Stomach (tissue), 9 donors: ENCODE data around the gene ADAMTS10. TPM values are rescaled to one million over a fixed set of nuclear protein-coding genes. Genes with fewer than 3 reads are reported as not detected.
"Not testable (repeated sequence)": the region's sequence is repeated elsewhere in the genome, so short reads cannot be mapped to it uniquely, and the experiment has no call there.

Source experiments
- DNase-seq, 2 donors: peaks; one replicate each; pipeline versions ENCODE4 v3.0.0 to v3.0.0-alpha.2; 2013 to 2019
- H3K27ac ChIP-seq, 5 donors: fragments of 200-600 bp in 4 of 5; sonication (generic) in 4 of 5; one replicate each; pipeline ENCODE4 v1.5.1; 2013 to 2019; ENCODE audit warnings: mild to moderate bottlenecking in 1 of 5, moderate library complexity in 1 of 5
- H3K27me3 ChIP-seq, 3 donors: fragments of 200-600 bp; sonication (generic); one replicate each; pipeline ENCODE4 v1.5.1; 2017 to 2019; ENCODE audit warnings: mixed run types in 1 of 3
- H3K36me3 ChIP-seq, 4 donors: fragments of 200-600 bp; sonication (generic); 1 replicate in 3 of 4; 2 replicates in 1 of 4; pipeline ENCODE4 v1.5.1; 2016 to 2019
- H3K4me1 ChIP-seq, 4 donors: fragments of 200-600 bp; sonication (generic); one replicate each; pipeline ENCODE4 v1.5.1; 2016 to 2019
- H3K4me3 ChIP-seq, 4 donors: fragments of 200-600 bp; sonication (generic) in 3 of 4; one replicate each; pipeline ENCODE4 v1.5.1; 2016 to 2019; ENCODE audit warnings: mild to moderate bottlenecking in 1 of 4
- H3K9me3 ChIP-seq, 4 donors: fragments of 200-600 bp; sonication (generic); one replicate each; pipeline ENCODE4 v1.5.1; 2016 to 2019
- EP300 ChIP-seq: sonication (generic); formaldehyde crosslinking; IDR thresholded peaks from one replicate; pipeline ENCODE4 v1.6.1; 2017; ENCODE audit warnings: antibody characterized with exemption
- POLR2A ChIP-seq, 4 donors: fragments of 450-650 bp; IDR thresholded peaks; one replicate each; pipeline ENCODE4 v1.6.1; 2016; ENCODE audit warnings: antibody characterized with exemption in 4 of 4, control low read depth in 2 of 4, mild to moderate bottlenecking in 1 of 4, moderate library complexity in 1 of 4
- POLR2AphosphoS5 ChIP-seq, 3 donors: sonication (generic); formaldehyde crosslinking; IDR thresholded peaks; one replicate each; pipeline ENCODE4 v1.6.1; 2016; ENCODE audit warnings: antibody characterized with exemption in 3 of 3
- WGBS, 5 donors: extraction: QIAGEN DNeasy Blood & Tissue Kit in 3 of 5; methylation state at CpG; one replicate each; pipeline versions ENCODE4 v1.1.5 to v1.1.7; 2013 to 2018; 5-methylcytosine and 5-hydroxymethylcytosine counted together
- intact Hi-C: fragments of 100-400 bp; cut with DNase I; formaldehyde crosslinking; loops from one replicate; pipeline ENCODE4 v1.15.1; 2023; ENCODE audit warnings: low total_unique reads
- polyA plus RNA-seq, 3 donors: library from polyadenylated mRNA; stranded (reverse); fragments of 200-250 nt; gene quantifications; one replicate each; pipeline ENCODE4 v1.2.3, GENCODE V29; 2013
- total RNA-seq, 5 donors: library from RNA; depleted of rRNA; stranded (reverse); fragments of >200 nt; gene quantifications; one replicate each; pipeline versions ENCODE4 v1.1.0 to v1.2.3, GENCODE V29; 2014 to 2016
- TF ChIP-seq, protein P1 (sequence below), 7 experiments: fragments of 450-650 bp in 4 of 7; fragments of 200-600 bp in 3 of 7; sonication (generic) in 3 of 7; IDR thresholded peaks; one replicate each; pipeline ENCODE4 v1.5.1; 2016 to 2019; ENCODE audit warnings: antibody characterized with exemption in 7 of 7, control low read depth in 2 of 7, mild to moderate bottlenecking in 1 of 7
- donor health status: healthy with polysubstance abuse.
- donor health status: Bipolar disorder and iron deficiency.
- donor health status: healthy.

The ADAMTS10 gene
- total and polyA plus RNA-seq, 8 donors = 1.9 to 28.5 (median 7.6) TPM

DNA sequence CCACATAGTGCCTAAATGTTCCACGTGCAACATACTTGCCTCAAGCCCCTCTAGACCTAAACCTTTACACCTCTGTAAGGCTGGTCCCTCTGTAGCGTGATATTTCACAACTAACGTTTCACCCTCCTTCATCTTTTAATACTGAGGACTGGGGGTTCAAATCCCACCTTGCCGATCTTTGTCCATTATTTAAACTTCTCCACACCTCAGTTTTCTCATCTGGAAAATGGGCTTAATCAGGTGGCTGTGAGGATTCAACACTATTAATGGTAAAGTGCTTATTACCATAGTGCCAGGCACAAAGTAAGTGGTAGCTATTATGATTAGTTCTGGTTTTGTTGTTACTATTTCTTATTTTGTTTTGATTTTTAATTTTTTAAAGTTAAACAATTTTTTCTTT is 7.5 kb upstream of the ADAMTS10 start:
- peaks cover 0 to 28% (median 0%) of the 10 kb centered on the region in 3 donors for H3K27me3 ChIP-seq
- DNase-seq = no peak
- intact Hi-C loops = no loop called here
- H3K4me3 ChIP-seq = no peak overlapping the region
- peaks cover 0 to 2% (median 0%) of the 10 kb centered on the region in 4 donors for H3K4me1 ChIP-seq
- no peak overlapping the region for H3K27ac ChIP-seq
- TF ChIP-seq POLR2A (IDR thresholded peaks at IDR 0.05) (no peak), POLR2AphosphoS5 (IDR thresholded peaks at IDR 0.05) (no peak), EP300 (no peak)
- TF ChIP-seq, protein P1, sequence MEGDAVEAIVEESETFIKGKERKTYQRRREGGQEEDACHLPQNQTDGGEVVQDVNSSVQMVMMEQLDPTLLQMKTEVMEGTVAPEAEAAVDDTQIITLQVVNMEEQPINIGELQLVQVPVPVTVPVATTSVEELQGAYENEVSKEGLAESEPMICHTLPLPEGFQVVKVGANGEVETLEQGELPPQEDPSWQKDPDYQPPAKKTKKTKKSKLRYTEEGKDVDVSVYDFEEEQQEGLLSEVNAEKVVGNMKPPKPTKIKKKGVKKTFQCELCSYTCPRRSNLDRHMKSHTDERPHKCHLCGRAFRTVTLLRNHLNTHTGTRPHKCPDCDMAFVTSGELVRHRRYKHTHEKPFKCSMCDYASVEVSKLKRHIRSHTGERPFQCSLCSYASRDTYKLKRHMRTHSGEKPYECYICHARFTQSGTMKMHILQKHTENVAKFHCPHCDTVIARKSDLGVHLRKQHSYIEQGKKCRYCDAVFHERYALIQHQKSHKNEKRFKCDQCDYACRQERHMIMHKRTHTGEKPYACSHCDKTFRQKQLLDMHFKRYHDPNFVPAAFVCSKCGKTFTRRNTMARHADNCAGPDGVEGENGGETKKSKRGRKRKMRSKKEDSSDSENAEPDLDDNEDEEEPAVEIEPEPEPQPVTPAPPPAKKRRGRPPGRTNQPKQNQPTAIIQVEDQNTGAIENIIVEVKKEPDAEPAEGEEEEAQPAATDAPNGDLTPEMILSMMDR (IDR thresholded peaks at IDR 0.05) = no peak
- no peaks in the 10 kb centered on the region for H3K36me3 ChIP-seq
- H3K9me3 ChIP-seq = no peaks in the 10 kb centered on the region
- WGBS, 5 donors = 80 to 82% (median 81%) methylated on average over 4 of the region's 4 CpGs

DNA sequence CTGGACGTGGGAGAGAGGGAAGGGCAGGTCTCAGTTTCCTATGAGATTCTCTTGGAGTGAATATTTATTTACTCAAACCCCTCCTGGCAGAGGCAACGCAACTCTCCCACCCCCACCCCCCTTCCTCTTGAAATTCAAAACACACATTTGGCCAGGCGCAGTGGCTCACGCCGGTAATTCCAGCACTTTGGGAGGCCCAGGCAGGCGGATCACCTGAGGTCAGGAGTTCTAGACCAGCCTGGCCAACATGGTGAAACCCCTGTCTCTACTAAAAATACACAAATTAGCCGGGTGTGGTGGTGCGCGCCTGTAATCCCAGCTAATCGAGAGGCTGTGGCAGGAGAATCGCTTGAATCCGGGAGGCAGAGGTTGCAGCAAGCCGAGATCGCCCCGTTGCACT is 6.8 kb upstream of the ADAMTS10 start:
- H3K27ac ChIP-seq, H3K36me3 ChIP-seq, H3K4me3 ChIP-seq, H3K4me1 ChIP-seq, H3K9me3 ChIP-seq, DNase-seq, intact Hi-C loops: not testable (repeated sequence)
- WGBS, 5 donors = 57 to 70% (median 63%) methylated on average over 15 of the region's 15 CpGs
- peaks cover 0 to 28% (median 0%) of the 10 kb centered on the region in 3 donors for H3K27me3 ChIP-seq

DNA sequence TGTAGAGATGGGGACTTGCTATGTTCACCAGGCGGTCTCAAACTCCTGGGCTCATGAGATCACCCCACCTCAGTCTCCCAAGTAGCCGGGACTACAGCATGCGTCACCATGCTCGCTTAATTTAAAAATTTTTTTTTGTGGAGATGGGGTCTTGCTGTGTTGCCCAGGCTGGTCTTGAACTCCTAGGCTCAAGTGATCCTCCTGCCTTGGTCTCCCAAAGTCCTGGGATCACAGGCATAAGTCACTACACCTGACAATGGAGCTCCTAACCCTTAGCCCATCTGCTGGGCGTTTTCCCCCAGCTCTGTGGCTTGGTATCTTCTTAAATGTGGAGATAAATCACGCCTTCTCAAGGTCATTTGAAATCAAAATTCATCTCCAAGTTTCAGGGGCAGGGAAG is 6.3 kb upstream of the ADAMTS10 start:
- no peak for TF ChIP-seq EP300
- TF ChIP-seq POLR2A (IDR thresholded peaks at IDR 0.05) = no peak
- no peak for TF ChIP-seq POLR2AphosphoS5 (IDR thresholded peaks at IDR 0.05)
- TF ChIP-seq, protein P1 (IDR thresholded peaks at IDR 0.05) = no peak
- H3K27ac ChIP-seq = no peak overlapping the region
- H3K27me3 ChIP-seq = peaks cover 0 to 28% (median 0%) of the 10 kb centered on the region in 3 donors
- WGBS, 5 donors = 74 to 79% (median 78%) methylated on average over 6 of the region's 6 CpGs
- no peak overlapping the region for H3K4me3 ChIP-seq
- H3K9me3 ChIP-seq = no peaks in the 10 kb centered on the region
- intact Hi-C loops = no loop called here
- DNase-seq = no peak
- H3K36me3 ChIP-seq = no peaks in the 10 kb centered on the region
- H3K4me1 ChIP-seq = peaks cover 0 to 7% (median 1%) of the 10 kb centered on the region in 4 donors

DNA sequence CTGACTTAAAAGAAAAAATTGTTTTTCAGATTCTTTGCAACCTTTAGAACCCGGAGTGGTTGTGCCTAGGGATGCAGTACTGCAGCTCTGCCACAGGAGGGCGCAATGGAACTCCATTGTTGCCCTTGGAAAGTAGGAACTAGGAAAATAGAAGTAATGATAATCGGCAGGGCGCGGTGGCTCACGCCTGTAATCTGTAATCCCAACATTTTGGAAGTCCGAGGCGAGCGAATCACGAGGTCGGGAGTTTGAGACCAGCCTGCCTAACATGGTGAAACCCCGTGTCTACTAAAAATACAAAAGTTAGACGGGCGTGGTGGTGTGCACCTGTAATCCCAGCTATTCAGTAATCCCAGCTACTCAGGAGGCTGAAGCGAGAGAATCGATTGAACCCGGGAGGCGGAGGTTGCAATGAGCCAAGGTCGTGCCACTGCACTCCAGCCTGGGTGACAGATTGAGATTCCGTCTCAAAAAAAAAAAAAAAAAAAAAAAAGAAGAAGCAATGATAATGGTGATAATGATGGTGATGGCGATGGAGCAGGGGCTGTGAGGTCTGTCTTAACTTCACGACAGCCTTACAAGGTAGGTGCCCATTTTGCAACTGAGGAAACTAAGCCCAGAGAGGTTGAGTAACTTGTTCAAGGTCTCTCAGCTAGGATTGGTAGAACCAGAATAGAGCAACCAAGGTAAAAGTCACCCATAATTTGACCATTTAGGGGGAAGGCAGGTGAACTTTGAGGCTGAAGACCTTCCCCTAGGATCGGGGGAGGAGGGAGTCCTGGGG is 5.5 kb upstream of the ADAMTS10 start:
- intact Hi-C loops = no loop called here
- TF ChIP-seq, protein P1 (IDR thresholded peaks at IDR 0.05) = peak in 5 of 7 experiments; percentile 45 to 86 (median 75)
- no peak for TF ChIP-seq EP300
- Histone ChIP-seq H3K27me3 (peaks cover 0 to 26% (median 0%) of the 10 kb centered on the region in 3 donors), H3K36me3 (no peaks in the 10 kb centered on the region), H3K4me1 (peaks cover 0 to 14% (median 5%) of the 10 kb centered on the region in 4 donors), H3K27ac (no peak overlapping the region), H3K4me3 (no peak overlapping the region), H3K9me3 (no peaks in the 10 kb centered on the region)
- 35 to 39% (median 37%) methylated on average over 23 of the region's 23 CpGs for WGBS, 5 donors
- peak; percentile 45 to 81 for DNase-seq

DNA sequence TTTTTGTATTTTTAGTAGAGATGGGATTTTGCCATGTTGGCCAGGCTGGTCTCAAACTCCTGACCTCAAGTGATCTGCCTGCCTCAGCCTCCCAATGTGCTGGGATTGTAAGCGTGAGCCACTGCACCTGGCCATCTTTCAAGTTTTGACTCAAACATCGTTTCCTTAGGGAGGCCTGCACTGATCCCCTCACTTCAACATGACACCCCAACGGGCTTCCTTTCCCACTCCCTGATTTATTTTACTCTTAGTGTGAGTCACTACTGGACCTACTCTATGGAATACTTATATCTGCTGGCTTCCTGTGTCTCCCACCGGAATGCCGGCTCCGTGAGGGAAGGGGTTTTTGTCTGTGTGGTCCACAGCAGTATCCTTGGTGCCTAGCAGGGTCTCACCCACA is 4.5 kb upstream of the ADAMTS10 start:
- no peaks in the 10 kb centered on the region for H3K9me3 ChIP-seq
- H3K27ac ChIP-seq = no peak overlapping the region
- no peaks in the 10 kb centered on the region for H3K36me3 ChIP-seq
- DNase-seq = no peak
- peaks cover 0 to 26% (median 0%) of the 10 kb centered on the region in 3 donors for H3K27me3 ChIP-seq
- intact Hi-C loops = no loop called here
- H3K4me1 ChIP-seq = peaks cover 0 to 21% (median 11%) of the 10 kb centered on the region in 4 donors
- no peak overlapping the region for H3K4me3 ChIP-seq
- 33 to 54% (median 49%) methylated on average over 6 of the region's 6 CpGs for WGBS, 5 donors
- TF ChIP-seq, protein P1 (IDR thresholded peaks at IDR 0.05) = no peak
- TF ChIP-seq EP300 = no peak
- TF ChIP-seq POLR2AphosphoS5 (IDR thresholded peaks at IDR 0.05) = no peak
- no peak for TF ChIP-seq POLR2A (IDR thresholded peaks at IDR 0.05)
